IMR-90 (cell line): ENCODE results near the gene NME2.

Experiments
- POLR2A ChIP-seq: IDR thresholded peaks from 2 replicates; pipeline ENCODE4 v1.6.1; 2012; ENCODE audit warnings: mild to moderate bottlenecking, low read depth, low read length
- TF ChIP-seq, protein P1 (sequence below): conservative IDR thresholded peaks from 2 replicates; pipeline ENCODE4 v1.5.1; 2012; ENCODE audit warnings: mild to moderate bottlenecking, low read depth, low read length, improper control_type of control experiment
- TF ChIP-seq, protein P2 (sequence below): fragments of 150-350 bp; IDR thresholded peaks from 2 replicates; pipeline ENCODE4 v1.6.1; 2016; ENCODE audit warnings: low read depth, mild to moderate bottlenecking, low read length, moderate library complexity, borderline replicate concordance
- TF ChIP-seq, protein P3 (sequence below): fragments of 150-350 bp; IDR thresholded peaks from 2 replicates; pipeline ENCODE4 v1.6.1; 2017; ENCODE audit warnings: mild to moderate bottlenecking, antibody characterized with exemption, low read length, low read depth

DNA sequence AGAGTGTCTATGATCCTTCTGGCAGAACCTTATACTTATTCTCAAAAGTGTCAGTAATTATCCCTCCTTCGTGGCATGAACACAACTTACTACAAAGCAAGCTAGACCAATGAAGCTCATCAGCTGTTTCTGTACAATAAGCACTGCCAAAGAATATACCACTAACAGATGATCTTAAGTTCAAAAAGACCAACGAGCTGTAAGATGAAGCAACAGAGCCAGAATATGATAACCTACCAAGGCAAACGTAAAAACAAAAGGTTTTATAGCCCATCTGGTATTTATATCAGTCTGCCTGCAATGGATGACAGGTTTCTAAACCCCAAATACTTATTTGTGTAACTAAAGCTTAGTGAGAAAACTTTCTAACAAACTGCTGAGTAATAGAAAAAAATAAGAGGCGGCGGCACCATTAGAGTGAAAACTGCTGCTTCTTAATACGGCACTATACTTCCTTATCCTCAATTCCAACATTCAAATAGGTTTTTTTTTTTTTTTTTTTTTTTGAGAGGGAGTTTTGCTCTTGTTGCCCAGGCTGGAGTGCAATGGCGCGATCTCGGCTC is 22.1 kb downstream of the NME2 start:
- TF ChIP-seq, protein P1, sequence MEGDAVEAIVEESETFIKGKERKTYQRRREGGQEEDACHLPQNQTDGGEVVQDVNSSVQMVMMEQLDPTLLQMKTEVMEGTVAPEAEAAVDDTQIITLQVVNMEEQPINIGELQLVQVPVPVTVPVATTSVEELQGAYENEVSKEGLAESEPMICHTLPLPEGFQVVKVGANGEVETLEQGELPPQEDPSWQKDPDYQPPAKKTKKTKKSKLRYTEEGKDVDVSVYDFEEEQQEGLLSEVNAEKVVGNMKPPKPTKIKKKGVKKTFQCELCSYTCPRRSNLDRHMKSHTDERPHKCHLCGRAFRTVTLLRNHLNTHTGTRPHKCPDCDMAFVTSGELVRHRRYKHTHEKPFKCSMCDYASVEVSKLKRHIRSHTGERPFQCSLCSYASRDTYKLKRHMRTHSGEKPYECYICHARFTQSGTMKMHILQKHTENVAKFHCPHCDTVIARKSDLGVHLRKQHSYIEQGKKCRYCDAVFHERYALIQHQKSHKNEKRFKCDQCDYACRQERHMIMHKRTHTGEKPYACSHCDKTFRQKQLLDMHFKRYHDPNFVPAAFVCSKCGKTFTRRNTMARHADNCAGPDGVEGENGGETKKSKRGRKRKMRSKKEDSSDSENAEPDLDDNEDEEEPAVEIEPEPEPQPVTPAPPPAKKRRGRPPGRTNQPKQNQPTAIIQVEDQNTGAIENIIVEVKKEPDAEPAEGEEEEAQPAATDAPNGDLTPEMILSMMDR, result no peak
- TF ChIP-seq POLR2A, result no peak
- TF ChIP-seq, protein P2, sequence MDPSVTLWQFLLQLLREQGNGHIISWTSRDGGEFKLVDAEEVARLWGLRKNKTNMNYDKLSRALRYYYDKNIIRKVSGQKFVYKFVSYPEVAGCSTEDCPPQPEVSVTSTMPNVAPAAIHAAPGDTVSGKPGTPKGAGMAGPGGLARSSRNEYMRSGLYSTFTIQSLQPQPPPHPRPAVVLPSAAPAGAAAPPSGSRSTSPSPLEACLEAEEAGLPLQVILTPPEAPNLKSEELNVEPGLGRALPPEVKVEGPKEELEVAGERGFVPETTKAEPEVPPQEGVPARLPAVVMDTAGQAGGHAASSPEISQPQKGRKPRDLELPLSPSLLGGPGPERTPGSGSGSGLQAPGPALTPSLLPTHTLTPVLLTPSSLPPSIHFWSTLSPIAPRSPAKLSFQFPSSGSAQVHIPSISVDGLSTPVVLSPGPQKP, result no peak
- TF ChIP-seq, protein P3, sequence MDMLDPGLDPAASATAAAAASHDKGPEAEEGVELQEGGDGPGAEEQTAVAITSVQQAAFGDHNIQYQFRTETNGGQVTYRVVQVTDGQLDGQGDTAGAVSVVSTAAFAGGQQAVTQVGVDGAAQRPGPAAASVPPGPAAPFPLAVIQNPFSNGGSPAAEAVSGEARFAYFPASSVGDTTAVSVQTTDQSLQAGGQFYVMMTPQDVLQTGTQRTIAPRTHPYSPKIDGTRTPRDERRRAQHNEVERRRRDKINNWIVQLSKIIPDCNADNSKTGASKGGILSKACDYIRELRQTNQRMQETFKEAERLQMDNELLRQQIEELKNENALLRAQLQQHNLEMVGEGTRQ, result no peak
